ENCODE results near the gene HCCS. TPM values are rescaled to one million over a fixed set of nuclear protein-coding genes. Genes with fewer than 3 reads are reported as not detected.

The HCCS gene
- total RNA-seq, 4 donors from 2014 or later, result 7.2 to 8.6 (median 8.2) TPM

- H3K27ac ChIP-seq, result no peak overlapping the region
Measured at GRCh38 chrX:11099465-11099864, 11.7 kb upstream of the HCCS start.

DNA sequence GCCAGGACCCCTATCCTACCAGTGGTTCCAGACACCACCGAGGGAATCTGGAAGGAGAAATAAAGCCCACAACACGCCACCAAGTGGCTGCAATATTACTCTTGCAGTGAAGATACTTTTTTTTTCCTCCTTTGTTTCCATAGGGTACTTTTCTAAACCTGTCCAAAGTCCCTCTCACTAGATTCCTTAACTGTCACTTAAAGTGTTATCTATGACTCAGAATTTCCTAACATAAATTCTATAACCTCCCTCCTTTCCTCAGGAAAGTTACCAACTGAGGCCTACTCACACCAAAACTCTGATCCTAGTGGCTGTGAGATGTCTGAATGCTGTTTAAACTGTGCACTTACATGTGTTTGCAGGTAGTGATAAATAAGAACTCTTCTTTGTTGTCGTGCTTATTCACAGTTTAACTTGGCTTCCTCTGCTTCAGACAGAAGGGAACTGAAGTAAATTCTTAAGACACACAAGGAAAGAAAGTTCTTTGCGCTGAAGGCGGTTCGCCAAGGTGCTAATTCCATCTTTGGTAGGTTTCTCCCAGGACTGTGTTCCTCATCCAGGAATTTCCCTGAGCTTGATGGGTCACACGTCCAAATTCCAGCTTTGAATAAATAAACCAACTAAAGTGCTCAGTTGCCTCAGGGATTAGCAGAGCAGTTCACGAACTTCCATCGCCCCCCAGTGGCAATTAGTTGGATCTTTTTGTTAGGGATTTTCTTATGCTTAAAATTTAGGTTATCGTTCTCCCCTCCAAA, 10.7 kb upstream of the HCCS start:
- 34 to 35% methylated on average over 10 of the region's 10 CpGs for WGBS, 2 donors
- Histone ChIP-seq H3K9me3 (no peaks in the 10 kb centered on the region), H3K4me1 (peaks cover 0 to 6% (median 0%) of the 10 kb centered on the region in 4 donors), H3K36me3 (no peaks in the 10 kb centered on the region), H3K27me3 (no peaks in the 10 kb centered on the region), H3K27ac (peak overlapping the region in 1 of 4 donors; percentile 37), H3K4me3 (no peak overlapping the region)
- DNase-seq (ENCODE audit: low spot score in 2 of 2), result peak in 1 of 2 donors; percentile 33
- TF ChIP-seq POLR2A (IDR thresholded peaks at IDR 0.05) (no peak), EP300 (IDR thresholded peaks at IDR 0.05) (peak in 1 of 2 donors; percentile 19)
- TF ChIP-seq, protein P1, sequence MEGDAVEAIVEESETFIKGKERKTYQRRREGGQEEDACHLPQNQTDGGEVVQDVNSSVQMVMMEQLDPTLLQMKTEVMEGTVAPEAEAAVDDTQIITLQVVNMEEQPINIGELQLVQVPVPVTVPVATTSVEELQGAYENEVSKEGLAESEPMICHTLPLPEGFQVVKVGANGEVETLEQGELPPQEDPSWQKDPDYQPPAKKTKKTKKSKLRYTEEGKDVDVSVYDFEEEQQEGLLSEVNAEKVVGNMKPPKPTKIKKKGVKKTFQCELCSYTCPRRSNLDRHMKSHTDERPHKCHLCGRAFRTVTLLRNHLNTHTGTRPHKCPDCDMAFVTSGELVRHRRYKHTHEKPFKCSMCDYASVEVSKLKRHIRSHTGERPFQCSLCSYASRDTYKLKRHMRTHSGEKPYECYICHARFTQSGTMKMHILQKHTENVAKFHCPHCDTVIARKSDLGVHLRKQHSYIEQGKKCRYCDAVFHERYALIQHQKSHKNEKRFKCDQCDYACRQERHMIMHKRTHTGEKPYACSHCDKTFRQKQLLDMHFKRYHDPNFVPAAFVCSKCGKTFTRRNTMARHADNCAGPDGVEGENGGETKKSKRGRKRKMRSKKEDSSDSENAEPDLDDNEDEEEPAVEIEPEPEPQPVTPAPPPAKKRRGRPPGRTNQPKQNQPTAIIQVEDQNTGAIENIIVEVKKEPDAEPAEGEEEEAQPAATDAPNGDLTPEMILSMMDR (IDR thresholded peaks at IDR 0.05), result peak; percentile 26 to 61 (median 37)

More at GRCh38 chrX:11099465-11099864, 11.7 kb upstream of the HCCS start:
- Histone ChIP-seq H3K9me3 (no peaks in the 10 kb centered on the region), H3K27me3 (no peaks in the 10 kb centered on the region), H3K36me3 (no peaks in the 10 kb centered on the region), H3K4me1 (peaks cover 0 to 6% (median 0%) of the 10 kb centered on the region in 4 donors), H3K4me3 (no peak overlapping the region)
- DNase-seq (ENCODE audit: low spot score in 2 of 2), result no peak
- TF ChIP-seq, protein P1 (IDR thresholded peaks at IDR 0.05), result no peak
- no peak for TF ChIP-seq EP300 (IDR thresholded peaks at IDR 0.05)
- no peak for TF ChIP-seq POLR2A (IDR thresholded peaks at IDR 0.05)

DNA sequence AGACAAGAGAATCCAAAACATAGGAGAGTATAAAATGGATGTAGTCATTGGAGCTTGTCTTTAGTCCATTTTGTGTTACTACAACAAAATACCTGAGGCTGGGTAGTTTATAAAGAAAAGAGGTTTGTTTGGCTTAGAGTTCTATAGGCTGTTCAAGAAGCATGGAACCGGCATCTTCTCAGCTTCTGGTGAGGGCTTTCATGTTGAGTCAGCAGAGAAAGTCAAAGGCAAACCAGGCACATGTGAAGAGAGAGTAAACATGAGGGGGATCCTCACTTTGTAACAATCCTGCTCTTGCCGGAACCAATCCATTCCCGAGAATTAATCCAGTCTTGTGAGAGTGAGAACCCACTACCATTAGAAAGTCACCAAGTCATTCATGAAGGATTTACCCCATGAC, 8.1 kb upstream of the HCCS start:
- DNase-seq (ENCODE audit: low spot score in 2 of 2), result no peak
- Histone ChIP-seq H3K4me3 (no peak overlapping the region), H3K4me1 (peaks cover 0 to 6% (median 0%) of the 10 kb centered on the region in 4 donors), H3K36me3 (no peaks in the 10 kb centered on the region), H3K27me3 (no peaks in the 10 kb centered on the region), H3K27ac (no peak overlapping the region), H3K9me3 (no peaks in the 10 kb centered on the region)
- TF ChIP-seq, protein P1 (IDR thresholded peaks at IDR 0.05), result no peak
- TF ChIP-seq POLR2A (IDR thresholded peaks at IDR 0.05) (no peak), EP300 (IDR thresholded peaks at IDR 0.05) (no peak)
- WGBS, 2 donors, result 89 to 90% methylated on average over 3 of the region's 3 CpGs

DNA sequence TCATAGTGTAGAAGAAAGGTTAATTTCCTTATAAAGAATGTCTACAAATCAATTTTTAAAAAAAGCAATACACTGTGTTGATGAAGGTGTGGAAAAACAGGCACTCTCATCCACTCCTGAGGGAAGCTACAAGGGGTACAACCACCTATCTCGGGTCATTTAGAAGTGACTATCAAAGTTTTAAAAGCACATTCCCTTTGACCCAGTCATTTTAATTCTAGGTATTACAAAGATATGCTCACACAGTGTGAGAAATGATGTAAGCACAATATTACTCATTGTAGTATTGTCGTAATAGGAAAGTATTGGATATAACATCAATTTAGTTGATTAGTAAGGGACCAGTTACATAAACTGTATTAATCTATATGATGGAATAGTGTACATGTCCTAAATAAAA, 7.4 kb upstream of the HCCS start:
- no peak for TF ChIP-seq EP300 (IDR thresholded peaks at IDR 0.05)
- TF ChIP-seq, protein P1 (IDR thresholded peaks at IDR 0.05), result no peak
- TF ChIP-seq POLR2A (IDR thresholded peaks at IDR 0.05), result no peak
- H3K4me3 ChIP-seq, result no peak overlapping the region
- no peaks in the 10 kb centered on the region for H3K9me3 ChIP-seq
- H3K27me3 ChIP-seq, result no peaks in the 10 kb centered on the region
- DNase-seq (ENCODE audit: low spot score in 2 of 2), result no peak
- H3K27ac ChIP-seq, result no peak overlapping the region
- H3K4me1 ChIP-seq, result peaks cover 0 to 6% (median 0%) of the 10 kb centered on the region in 4 donors
- no peaks in the 10 kb centered on the region for H3K36me3 ChIP-seq
- WGBS, 2 donors, result 75 to 89% methylated on average over 2 of the region's 2 CpGs

DNA sequence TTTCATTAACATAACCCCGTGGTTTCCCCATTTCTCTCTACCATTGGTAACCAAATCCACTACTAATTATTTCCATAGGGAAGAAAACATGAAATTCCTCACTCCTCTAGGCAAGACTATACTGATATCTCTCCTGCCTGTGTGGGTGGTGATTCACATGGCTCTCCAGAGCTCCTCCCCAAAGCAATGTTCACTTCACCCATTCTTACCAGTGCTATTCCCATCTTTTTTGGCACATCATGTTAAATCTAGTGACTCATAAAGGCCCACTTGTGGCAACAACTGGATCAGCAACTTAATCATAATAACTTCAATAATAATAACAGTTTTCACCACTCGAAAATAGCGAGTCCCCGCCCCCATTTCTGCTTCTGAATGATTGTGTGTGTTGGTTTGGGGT, 6.1 kb upstream of the HCCS start:
- Histone ChIP-seq H3K27me3 (no peaks in the 10 kb centered on the region), H3K9me3 (no peaks in the 10 kb centered on the region), H3K36me3 (no peaks in the 10 kb centered on the region), H3K27ac (no peak overlapping the region), H3K4me1 (peaks cover 0 to 6% (median 0%) of the 10 kb centered on the region in 4 donors), H3K4me3 (no peak overlapping the region)
- no peak for DNase-seq (ENCODE audit: low spot score in 2 of 2)
- no peak for TF ChIP-seq EP300 (IDR thresholded peaks at IDR 0.05)
- no peak for TF ChIP-seq POLR2A (IDR thresholded peaks at IDR 0.05)
- TF ChIP-seq, protein P1 (IDR thresholded peaks at IDR 0.05), result no peak
- WGBS, 2 donors, result 75 to 86% methylated on average over 4 of the region's 4 CpGs

Data from tibial nerve (tissue), 4 donors.